HG03457 (cell line): Measurements from ENCODE around the gene OXCT2.

Experiments
- ATAC-seq: cut with Tn5 transposase; IDR thresholded peaks from one replicate; pipeline ENCODE4 v1.9.1; 2021; ENCODE audit warnings: moderate number of reproducible peaks; ENCODE audit not compliant: unreplicated experiment

The OXCT2 gene

DNA sequence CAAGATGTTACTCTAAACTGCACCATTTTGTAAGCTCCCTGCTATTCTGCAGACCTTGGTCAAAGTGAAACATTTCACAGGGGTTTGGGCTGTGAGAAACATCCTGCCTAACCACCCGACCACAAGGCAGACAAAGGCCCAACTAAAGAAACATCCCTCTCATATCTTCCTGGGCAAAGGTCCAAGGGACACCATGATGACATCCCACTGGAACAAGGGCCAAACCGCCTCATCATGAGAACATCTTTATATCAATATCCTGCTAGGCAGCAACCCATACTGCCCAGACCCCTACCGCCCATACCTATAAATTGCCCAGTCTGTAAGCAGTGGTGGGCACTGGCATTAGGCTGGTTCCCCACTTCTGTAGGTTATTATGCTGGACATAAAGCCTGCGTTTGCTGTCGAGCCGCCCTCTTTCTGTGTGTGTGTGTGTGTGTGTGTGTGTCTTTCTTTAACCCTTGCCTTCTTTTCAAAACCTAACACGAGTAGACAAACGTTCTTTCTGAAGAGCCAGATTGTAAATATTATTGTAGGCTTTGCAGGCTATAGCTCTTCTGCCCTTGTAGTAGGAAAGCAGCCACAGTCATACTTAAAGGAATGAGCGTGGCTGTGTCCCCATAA lies 33.5 kb downstream of the OXCT2 start:
- ATAC-seq: no peak

DNA sequence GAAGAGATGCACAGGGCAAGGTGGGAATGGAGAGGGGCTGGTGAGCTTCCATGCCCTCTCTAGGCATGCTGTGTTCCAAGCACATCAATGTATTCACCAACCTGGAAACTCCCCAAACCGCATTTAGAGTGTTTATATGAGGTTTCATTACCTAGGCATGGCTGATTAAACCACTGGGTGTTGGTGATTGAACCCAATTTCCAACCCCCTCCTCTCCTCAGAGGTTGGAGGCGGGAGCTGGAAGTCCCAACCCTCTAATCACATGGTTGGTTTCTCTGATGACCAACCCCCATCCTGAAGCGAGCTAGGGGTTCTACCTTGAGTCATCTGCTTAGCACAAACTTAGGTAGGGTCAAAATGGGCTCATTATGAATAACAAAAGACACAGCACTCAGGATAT lies 35.4 kb downstream of the OXCT2 start:
- ATAC-seq: no peak

- no peak for ATAC-seq
These were observed 38.0 kb downstream of the OXCT2 start for GRCh38 chr1:39733161-39733560.

- no peak for ATAC-seq
These were observed 38.4 kb downstream of the OXCT2 start for GRCh38 chr1:39732730-39733129.

- no peak for ATAC-seq
These were observed 41.3 kb downstream of the OXCT2 start for GRCh38 chr1:39729842-39730241.

DNA sequence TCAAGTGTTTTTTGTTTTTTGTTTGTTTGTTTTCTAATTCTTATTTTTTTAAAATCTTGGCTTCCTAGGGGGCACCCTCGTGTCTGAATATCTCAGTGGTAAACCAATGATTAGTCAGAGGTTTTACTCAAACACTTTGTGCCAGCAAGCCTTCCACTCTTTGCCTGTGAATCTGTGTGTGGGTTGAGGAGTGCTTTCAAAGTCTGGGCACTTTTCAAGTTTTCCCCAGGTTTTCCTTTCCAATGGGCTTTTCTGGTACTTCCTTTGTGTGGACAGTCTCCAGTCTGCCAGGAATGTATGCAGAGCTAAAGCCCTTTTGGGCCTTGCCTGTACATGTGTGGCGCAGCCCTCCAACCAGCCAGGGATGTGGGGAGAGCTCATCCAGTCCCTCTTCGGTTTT lies 42.1 kb downstream of the OXCT2 start:
- ATAC-seq: no peak

DNA sequence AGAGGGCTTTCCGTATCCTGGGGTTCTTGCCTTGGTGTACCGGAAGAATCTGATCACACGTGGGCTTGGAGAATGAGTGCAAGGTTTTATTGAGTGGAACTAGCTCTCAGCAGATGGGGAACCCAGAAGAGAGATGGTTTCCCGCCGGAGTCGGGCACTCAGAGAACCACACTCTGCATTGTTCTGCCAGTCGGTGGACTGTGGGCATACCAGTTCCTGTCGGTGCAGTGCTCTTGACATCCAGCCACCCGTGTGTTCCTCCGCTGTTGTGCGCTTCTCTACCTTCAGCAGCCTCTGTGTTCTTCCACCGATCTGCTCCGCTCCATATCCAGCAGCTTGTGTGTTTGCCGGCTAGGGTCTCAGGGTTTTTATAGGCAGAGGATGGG lies 43.2 kb downstream of the OXCT2 start:
- ATAC-seq: no peak

- no peak for ATAC-seq
These were observed 43.8 kb downstream of the OXCT2 start for GRCh38 chr1:39727221-39727931.

GRCh38 chr1:39726600-39726999 lies 44.5 kb downstream of the OXCT2 start:
- ATAC-seq: no peak

GRCh38 chr1:39722495-39722894 lies 48.7 kb downstream of the OXCT2 start:
- ATAC-seq: no peak

GRCh38 chr1:39721664-39722063 lies 49.5 kb downstream of the OXCT2 start:
- no peak for ATAC-seq

- no peak for ATAC-seq
These were observed 50.8 kb downstream of the OXCT2 start for GRCh38 chr1:39720094-39720999.
